Cardiac septum (tissue), 1 donor: Measurements from ENCODE around the gene ARHGEF10L. TPM values are rescaled to one million over a fixed set of nuclear protein-coding genes. Genes with fewer than 3 reads are reported as not detected.

Experiments used
- DNase-seq: peaks from one replicate; pipeline ENCODE4 v3.0.0-alpha.2; 2020; ENCODE audit warnings: low spot score
- intact Hi-C: fragments of 100-400 bp; cut with DNase I; formaldehyde crosslinking; loops from one replicate; pipeline ENCODE4 v1.14.0; 2022
- total RNA-seq: library from RNA; stranded (reverse); fragmentation: NEBNext Ultra II Directional; extraction: Animal tissue kit (Norgen Biotek cat#: 25700); gene quantifications from one replicate; pipeline ENCODE4 v1.2.1, GENCODE V29; 2021
- donor health status: DM: no; HTN: no; CAD: no.

The ARHGEF10L gene
- total RNA-seq, 1 donor from 2014 or later, result 59.8 TPM

GRCh38 chr1:17520473-17521319 lies 18.8 kb upstream of the ARHGEF10L start:
- DNase-seq, result no peak
- intact Hi-C loops, result no loop called here

DNA sequence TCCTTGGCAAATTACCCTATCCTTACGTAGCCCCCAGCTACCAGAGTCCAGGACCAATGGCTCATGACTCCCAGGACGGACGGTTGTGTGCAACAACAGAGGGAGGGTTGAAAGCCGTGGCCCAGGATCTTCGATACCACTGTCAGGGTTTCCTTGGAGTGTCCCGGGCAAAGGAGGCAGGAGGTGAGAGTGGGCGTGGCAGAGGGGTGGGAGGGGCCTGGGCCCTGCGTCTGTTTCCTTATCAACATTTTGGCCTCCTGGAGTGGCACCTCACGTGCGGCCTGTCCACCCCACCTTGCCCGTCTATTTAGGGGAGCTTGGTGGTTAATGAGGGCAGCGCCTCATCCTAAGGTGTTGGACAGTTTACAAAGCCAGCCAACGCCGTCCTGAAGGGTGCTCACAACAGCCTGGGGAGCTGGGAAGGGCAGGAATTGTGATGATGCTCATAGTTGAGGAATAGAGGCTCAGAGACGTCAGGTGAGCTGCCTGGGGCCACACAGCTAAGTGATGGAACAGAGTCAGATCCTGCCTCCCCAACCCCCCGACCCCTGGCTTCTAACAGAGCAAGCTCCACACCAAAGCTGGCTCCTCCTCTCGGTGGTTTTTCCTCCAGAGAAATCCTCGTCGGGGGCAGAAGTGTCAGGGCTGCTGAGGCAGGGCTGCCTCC lies 17.4 kb upstream of the ARHGEF10L start:
- intact Hi-C loops, result no loop called here
- no peak for DNase-seq

GRCh38 chr1:17523321-17524041 lies 16.0 kb upstream of the ARHGEF10L start:
- intact Hi-C loops, result no loop called here
- DNase-seq, result no peak

DNA sequence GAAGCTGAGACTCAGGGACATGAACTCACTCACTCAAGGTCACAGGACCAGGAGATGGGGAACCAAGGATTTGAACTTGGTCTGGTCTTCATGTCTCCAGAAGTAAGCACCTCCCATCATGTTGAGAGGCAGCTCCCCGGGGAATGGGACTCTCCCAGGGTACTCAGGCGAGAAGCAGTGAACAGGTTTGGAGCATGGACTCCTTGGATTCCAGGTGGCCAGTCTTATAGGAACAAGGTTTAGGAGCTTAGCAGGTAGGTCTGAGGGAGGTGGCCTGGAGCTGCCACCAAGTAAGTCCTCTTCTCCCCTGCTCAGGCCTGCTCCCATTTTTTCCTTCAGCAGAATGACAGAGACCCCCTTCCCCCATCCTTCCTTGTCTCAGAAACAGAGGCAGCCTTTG lies 14.9 kb upstream of the ARHGEF10L start:
- DNase-seq, result no peak
- intact Hi-C loops, result no loop called here

- intact Hi-C loops, result no loop called here
- no peak for DNase-seq
Measured at GRCh38 chr1:17525996-17526686, 13.4 kb upstream of the ARHGEF10L start.

GRCh38 chr1:17527036-17527914 lies 12.2 kb upstream of the ARHGEF10L start:
- intact Hi-C loops, result no loop called here
- DNase-seq, result no peak

DNA sequence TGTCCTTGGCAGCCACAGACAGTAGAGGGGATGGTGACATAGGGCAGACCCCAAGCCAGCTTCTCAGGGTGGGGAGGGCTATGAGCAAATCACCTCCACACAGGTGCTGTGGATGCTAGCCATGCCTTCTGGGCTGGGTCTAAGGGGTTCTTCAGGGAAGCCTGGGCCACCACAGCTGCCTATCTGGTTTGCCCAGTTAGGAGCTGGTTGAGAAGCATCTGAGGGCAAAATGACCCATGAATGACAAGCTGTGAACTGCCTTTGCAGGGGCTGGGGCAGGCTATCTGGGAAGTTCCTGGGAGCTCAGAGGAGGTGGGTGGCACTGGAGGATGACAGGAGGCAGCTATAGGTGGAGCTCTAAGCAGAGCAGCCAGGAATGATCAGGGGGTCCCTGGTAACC lies 10.1 kb upstream of the ARHGEF10L start:
- intact Hi-C loops, result no loop called here
- DNase-seq, result no peak

- intact Hi-C loops, result loop anchor here (5.0 kb wide), 2 partner anchors 36 to 56 kb away; no protein-coding TSS in a partner anchor
- no peak for DNase-seq
Measured at GRCh38 chr1:17531343-17531681, 8.2 kb upstream of the ARHGEF10L start.

GRCh38 chr1:17531682-17532487 lies 7.6 kb upstream of the ARHGEF10L start:
- peak; percentile 76 for DNase-seq
- intact Hi-C loops, result loop anchor here (5.0 kb wide), 2 partner anchors 35 to 55 kb away; no protein-coding TSS in a partner anchor

DNA sequence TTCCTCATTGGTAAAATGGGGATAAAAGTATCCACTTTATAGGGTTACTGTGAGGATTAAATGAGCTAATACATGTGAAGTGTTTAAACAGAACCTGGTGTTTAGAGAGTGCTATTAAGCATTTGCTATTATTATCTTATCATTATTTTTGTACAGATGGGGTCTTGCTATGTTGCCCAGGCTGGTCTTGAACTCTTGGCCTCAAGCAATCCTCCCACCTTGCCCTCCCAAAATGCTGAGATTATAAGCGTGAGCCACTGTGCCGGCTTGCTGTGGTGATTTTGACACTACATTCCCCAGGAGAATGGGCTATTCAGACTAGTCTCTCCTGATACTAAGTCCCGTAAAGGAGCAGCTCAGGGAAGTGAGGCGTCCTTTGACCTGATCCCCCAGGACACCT lies 6.3 kb upstream of the ARHGEF10L start:
- intact Hi-C loops, result loop anchor here (5.0 kb wide), 2 partner anchors 34 to 54 kb away; no protein-coding TSS in a partner anchor
- no peak for DNase-seq

DNA sequence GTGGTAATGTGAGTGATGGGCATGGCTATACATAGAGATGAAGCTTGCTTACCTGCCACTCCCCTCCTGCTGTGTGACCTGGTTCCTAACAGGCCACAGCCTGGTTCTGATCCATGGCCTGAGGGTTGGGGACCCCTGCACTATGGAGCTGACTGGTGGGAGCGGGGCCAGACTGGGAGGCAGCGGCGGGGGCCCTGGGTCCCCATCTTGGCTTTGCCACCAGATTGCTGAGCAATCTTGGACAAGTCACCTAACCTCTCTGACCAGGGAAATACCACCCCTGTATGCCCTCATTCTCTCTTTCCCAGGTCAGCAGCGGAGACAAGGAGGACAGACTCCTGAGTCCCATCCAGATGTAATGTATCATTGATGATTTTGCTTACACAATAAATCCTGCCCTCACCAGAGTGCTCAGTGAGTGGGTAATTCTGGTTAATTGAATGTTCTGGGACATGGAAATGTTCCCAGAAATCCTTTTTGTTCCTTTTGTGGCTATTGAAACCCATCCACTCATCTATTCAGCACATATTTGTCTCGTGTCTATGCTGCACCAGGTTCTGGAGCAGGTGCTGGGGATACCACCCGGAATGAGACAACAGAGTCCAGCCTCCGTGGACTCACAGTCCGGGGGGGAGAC lies 4.1 kb upstream of the ARHGEF10L start:
- intact Hi-C loops, result no loop called here
- DNase-seq, result no peak

DNA sequence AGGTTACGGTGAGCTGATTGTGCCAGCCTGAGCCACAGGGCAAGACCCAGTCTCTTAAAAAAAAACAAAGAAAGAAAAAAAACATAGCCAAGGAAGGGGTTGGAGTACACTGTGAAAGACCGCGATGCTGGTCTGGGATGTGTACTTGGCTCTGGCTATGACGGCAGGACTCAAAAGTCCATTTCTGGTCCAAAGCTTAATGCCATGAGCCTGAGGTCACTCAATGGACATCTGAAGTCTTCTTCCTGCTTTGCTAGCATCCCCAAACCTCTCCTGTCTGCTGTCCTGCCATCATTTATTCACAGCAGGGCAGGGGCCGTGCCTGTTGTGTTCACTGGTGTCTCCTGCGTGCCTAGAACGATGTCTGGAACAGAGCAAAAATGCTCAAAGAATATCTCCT lies 1.5 kb upstream of the ARHGEF10L start:
- intact Hi-C loops, result no loop called here
- DNase-seq, result no peak

DNA sequence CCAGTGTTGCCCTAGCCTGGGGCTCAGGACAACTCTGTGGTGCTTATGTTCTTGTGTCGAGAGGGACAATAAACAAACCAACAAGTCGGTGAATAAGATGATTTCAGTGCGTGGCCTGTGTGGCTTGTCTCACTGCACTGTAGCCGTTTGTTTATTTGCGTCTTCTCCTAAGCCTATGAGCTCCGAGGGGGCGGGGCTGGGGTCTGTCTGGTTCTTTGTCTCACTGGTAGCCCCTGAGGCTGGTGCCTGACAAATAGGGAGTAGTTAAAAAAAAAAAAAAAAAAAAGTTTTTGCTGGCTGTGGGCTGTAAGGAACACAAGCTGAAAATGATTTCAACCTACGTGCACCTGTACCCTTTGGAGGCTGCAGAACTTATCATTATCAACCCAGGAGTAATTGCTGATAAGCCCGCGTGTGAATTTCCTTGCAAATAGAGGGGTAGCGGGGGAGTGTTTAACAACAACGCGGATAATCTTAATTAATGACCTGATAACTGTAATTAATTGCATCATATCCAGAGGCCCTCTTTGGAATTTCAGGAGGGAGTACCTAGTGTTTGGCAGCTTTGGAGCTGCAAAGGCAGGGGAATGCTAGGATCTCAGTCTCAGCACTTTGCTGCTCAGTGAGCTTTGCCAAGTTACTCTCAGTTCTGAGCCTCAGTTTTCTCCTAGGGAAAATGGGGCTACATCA lies 925 bp upstream of the ARHGEF10L start:
- intact Hi-C loops, result no loop called here
- DNase-seq, result no peak

- DNase-seq, result no peak
- intact Hi-C loops, result no loop called here
Measured at GRCh38 chr1:17539118-17539476, 401 bp upstream of the ARHGEF10L start.

GRCh38 chr1:17540255-17541001 lies 930 bp downstream of the ARHGEF10L start:
- no peak for DNase-seq
- intact Hi-C loops, result no loop called here

DNA sequence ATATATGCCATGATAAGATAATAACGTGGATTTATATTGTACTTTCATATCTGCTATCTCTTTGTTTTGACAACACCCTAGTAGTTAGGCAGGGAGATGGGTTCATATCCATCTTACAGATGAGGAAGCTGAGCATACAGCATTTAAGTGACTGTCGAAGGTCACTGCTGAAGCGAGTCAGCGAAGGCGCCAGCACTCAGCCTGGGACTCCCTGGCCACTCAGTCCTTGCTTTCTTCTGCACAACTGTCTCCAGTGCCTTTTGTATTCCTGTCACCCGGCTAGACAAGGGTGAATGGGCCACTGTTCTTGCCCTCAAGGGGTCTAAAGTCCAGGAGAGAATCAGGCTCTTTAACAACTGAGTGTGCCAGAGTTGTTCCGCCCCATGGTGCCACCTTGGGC lies 3.1 kb downstream of the ARHGEF10L start:
- intact Hi-C loops, result no loop called here
- no peak for DNase-seq
